ENCODE results near the gene MLYCD. TPM values are rescaled to one million over a fixed set of nuclear protein-coding genes. Genes with fewer than 3 reads are reported as not detected.

MLYCD gene
- total RNA-seq, 3 donors from 2014 or later, result 9.0 to 13.9 (median 12.2) TPM

GRCh38 chr16:83963277-83964119, 64.6 kb downstream of the MLYCD start:
- no peaks in the 10 kb centered on the region for H3K36me3 ChIP-seq (ENCODE audit: low read depth)
- H3K4me3 ChIP-seq, result no peak overlapping the region
- TF ChIP-seq CTCF (IDR thresholded peaks at IDR 0.05), result no peak
- ATAC-seq, result no peak
- no peaks in the 10 kb centered on the region for H3K9me3 ChIP-seq
- peak in 1 of 3 donors; percentile 15 for DNase-seq
- no peaks in the 10 kb centered on the region for H3K4me1 ChIP-seq (ENCODE audit: low read depth)
- intact Hi-C loops (cut with DNase I, micrococcal nuclease), result loop anchor here (10.0 kb wide), 2 partner anchors 101 to 521 kb away; no protein-coding TSS in a partner anchor

DNA sequence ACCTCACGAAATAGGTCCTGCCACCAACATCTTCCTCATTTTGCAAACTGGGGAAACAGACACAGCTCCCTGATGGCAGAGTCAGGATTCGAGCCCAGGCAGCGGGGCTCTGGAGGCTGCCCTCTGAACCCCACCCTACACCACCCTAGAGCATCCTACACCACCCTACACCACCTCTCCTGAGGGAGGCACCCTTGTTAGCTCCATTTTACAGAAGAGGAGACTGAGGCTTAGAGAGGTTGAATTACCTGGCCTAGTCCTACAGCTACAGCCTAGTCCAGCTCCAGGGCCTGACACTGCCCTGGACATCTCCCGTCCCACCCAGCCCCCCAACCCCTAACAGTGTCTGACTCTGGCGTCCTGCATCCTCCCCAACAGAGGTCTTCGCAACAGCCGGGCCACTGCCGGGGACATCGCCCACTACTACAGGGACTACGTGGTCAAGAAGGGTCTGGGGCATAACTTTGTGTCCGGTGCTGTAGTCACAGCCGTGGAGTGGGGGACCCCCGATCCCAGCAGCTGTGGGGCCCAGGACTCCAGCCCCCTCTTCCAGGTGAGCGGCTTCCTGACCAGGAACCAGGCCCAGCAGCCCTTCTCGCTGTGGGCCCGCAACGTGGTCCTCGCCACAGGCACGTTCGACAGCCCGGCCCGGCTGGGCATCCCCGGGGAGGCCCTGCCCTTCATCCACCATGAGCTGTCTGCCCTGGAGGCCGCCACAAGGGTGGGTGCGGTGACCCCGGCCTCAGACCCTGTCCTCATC, 65.9 kb downstream of the MLYCD start:
- Histone ChIP-seq H3K4me3 (no peak overlapping the region), H3K4me1 (ENCODE audit: low read depth) (no peaks in the 10 kb centered on the region), H3K36me3 (ENCODE audit: low read depth) (no peaks in the 10 kb centered on the region), H3K9me3 (no peaks in the 10 kb centered on the region)
- intact Hi-C loops (cut with DNase I, micrococcal nuclease), result loop anchor here (5.0 to 10.0 kb wide), 3 partner anchors 97 to 520 kb away; no protein-coding TSS in a partner anchor
- TF ChIP-seq CTCF (IDR thresholded peaks at IDR 0.05), result no peak
- DNase-seq, result no peak
- no peak for ATAC-seq

- no peaks in the 10 kb centered on the region for H3K36me3 ChIP-seq (ENCODE audit: low read depth)
- intact Hi-C loops (cut with DNase I, micrococcal nuclease), result loop anchor here (5.0 to 10.0 kb wide), 3 partner anchors 97 to 519 kb away; no protein-coding TSS in a partner anchor
- no peaks in the 10 kb centered on the region for H3K9me3 ChIP-seq
Observed at GRCh38 chr16:83965444-83966152, 66.7 kb downstream of the MLYCD start.

DNA sequence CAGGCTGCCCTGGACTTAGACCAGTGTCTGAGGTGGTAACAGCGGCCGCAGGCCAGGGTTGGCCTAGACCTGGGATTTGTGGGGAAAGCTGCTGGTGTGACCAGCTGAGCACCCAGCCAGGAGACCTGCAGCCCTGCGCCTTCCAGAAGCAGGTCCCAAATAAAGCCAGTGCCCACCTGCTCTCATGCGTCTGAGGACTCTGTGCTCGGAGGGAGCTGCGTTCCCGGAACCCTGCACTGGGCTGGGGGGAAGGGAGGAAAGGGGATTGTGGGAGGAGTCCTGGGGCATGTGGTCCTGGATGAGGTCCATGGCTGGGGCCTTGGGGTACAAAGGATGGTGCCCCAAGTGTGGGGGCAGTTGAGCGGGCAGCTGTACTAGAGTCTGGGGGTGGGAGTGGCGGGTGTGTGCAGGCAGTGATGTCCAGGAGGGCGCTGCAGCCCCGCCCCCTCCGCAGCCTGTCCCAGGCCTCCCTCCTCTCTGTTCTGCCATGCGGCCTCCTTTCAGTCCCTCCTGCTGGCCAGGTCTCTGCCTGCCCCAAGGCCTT, 67.3 kb downstream of the MLYCD start:
- Histone ChIP-seq H3K4me1 (ENCODE audit: low read depth) (no peaks in the 10 kb centered on the region), H3K4me3 (no peak overlapping the region), H3K9me3 (no peaks in the 10 kb centered on the region), H3K36me3 (ENCODE audit: low read depth) (no peaks in the 10 kb centered on the region)
- TF ChIP-seq CTCF (IDR thresholded peaks at IDR 0.05), result no peak
- no peak for ATAC-seq
- intact Hi-C loops (cut with DNase I, micrococcal nuclease), result loop anchor here (5.0 to 10.0 kb wide), 3 partner anchors 96 to 519 kb away; no protein-coding TSS in a partner anchor
- DNase-seq, result no peak

More at GRCh38 chr16:83965444-83966152, 66.7 kb downstream of the MLYCD start:
- no peak for TF ChIP-seq CTCF (IDR thresholded peaks at IDR 0.05)
- Histone ChIP-seq H3K4me3 (no peak overlapping the region), H3K4me1 (ENCODE audit: low read depth) (no peaks in the 10 kb centered on the region)
- DNase-seq (no peak), ATAC-seq (peak; percentile 7)

GRCh38 chr16:83967091-83967490, 68.2 kb downstream of the MLYCD start:
- TF ChIP-seq CTCF (IDR thresholded peaks at IDR 0.05), result no peak
- ATAC-seq, result no peak
- intact Hi-C loops (cut with DNase I, micrococcal nuclease), result loop anchor here (5.0 to 10.0 kb wide), 3 partner anchors 95 to 518 kb away; no protein-coding TSS in a partner anchor

More at GRCh38 chr16:83967091-83967490, 68.2 kb downstream of the MLYCD start:
- Histone ChIP-seq H3K9me3 (no peaks in the 10 kb centered on the region), H3K36me3 (ENCODE audit: low read depth) (no peaks in the 10 kb centered on the region), H3K4me1 (ENCODE audit: low read depth) (no peaks in the 10 kb centered on the region), H3K4me3 (no peak overlapping the region)
- DNase-seq, result no peak

Measured in mucosa of descending colon (tissue), 3 donors.